ENCODE measurements around the gene GPATCH4. TPM values are rescaled to one million over a fixed set of nuclear protein-coding genes. Genes with fewer than 3 reads are reported as not detected.

The GPATCH4 gene
- total and polyA plus RNA-seq, 8 donors: 9.0 to 24.1 (median 13.2) TPM

DNA sequence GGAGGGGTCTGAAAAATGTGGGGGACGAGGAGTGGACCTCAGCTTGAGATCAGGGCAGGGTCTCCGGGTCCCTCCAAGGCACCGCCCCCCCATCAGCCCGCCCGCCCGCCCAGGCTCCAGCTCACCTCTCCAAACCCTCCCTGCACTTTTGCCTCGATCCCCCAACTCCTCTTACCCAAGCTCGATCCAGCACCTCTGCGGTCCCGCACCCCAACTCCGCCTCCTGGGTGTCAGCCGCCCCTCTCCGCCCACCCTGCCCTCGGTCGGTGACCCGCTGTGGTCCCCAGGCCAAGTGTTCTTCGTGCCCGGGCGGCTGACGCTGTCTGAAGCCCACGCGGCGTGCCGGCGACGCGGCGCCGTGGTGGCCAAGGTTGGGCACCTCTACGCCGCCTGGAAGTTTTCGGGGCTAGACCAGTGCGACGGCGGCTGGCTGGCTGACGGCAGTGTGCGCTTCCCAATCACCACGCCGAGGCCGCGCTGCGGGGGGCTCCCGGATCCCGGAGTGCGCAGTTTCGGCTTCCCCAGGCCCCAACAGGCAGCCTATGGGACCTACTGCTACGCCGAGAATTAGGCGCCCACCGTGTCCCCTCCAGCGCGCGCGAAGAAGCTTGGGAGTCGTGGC is 23.6 kb upstream of the GPATCH4 start:
- peaks cover 21 to 97% (median 62%) of the 10 kb centered on the region in 3 donors for H3K27me3 ChIP-seq
- H3K4me3 ChIP-seq: peak overlapping the region; percentile 34 to 54 (median 36)
- H3K9me3 ChIP-seq: no peaks in the 10 kb centered on the region
- 0 to 5% (median 2%) methylated on average over 7 to 55 of the region's 55 CpGs for WGBS, 5 donors
- TF ChIP-seq POLR2AphosphoS5 (IDR thresholded peaks at IDR 0.05): no peak
- TF ChIP-seq EP300 (IDR thresholded peaks at IDR 0.05): no peak
- TF ChIP-seq, protein P1, sequence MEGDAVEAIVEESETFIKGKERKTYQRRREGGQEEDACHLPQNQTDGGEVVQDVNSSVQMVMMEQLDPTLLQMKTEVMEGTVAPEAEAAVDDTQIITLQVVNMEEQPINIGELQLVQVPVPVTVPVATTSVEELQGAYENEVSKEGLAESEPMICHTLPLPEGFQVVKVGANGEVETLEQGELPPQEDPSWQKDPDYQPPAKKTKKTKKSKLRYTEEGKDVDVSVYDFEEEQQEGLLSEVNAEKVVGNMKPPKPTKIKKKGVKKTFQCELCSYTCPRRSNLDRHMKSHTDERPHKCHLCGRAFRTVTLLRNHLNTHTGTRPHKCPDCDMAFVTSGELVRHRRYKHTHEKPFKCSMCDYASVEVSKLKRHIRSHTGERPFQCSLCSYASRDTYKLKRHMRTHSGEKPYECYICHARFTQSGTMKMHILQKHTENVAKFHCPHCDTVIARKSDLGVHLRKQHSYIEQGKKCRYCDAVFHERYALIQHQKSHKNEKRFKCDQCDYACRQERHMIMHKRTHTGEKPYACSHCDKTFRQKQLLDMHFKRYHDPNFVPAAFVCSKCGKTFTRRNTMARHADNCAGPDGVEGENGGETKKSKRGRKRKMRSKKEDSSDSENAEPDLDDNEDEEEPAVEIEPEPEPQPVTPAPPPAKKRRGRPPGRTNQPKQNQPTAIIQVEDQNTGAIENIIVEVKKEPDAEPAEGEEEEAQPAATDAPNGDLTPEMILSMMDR (IDR thresholded peaks at IDR 0.05): no peak
- TF ChIP-seq POLR2A (IDR thresholded peaks at IDR 0.05): no peak
- H3K4me1 ChIP-seq: peaks cover 23 to 27% (median 26%) of the 10 kb centered on the region in 4 donors
- no peaks in the 10 kb centered on the region for H3K36me3 ChIP-seq
- DNase-seq: peak in 1 of 2 donors; percentile 35
- peak overlapping the region in 1 of 5 donors; percentile 51 for H3K27ac ChIP-seq
- intact Hi-C loops (cut with DNase I; ENCODE audit: low total_unique reads): no loop called here

DNA sequence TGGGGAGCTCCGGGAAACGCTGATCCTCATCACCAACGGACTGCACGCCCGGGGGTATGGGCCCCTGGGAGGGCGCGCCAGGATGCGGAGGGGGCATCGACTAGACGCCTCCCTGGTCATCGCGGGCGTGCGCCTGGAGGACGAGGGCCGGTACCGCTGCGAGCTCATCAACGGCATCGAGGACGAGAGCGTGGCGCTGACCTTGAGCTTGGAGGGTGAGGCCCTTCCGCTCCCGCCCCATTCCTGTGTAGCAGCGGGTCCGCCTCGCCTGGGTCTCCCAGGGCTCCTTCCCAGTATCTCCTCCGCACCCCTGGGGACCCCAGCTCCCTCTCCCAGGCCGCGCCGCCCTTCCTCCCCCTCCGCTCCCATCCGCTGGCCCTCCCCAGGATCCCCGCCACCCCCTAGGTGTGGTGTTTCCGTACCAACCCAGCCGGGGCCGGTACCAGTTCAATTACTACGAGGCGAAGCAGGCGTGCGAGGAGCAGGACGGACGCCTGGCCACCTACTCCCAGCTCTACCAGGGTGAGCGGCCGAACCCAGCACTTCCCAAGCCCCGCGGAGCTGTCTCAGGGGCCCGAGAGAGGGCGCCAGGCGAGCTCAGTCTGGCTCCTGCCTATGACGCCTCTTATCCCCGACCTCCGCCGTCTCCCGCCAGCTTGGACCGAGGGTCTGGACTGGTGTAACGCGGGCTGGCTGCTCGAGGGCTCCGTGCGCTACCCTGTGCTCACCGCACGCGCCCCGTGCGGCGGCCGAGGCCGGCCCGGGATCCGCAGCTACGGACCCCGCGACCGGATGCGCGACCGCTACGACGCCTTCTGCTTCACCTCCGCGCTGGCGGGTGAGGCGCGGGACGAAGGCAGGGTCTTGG is 22.9 kb upstream of the GPATCH4 start:
- intact Hi-C loops (cut with DNase I; ENCODE audit: low total_unique reads): no loop called here
- DNase-seq: peak; percentile 47 to 83
- 1 to 3% (median 2%) methylated on average over 35 to 87 of the region's 87 CpGs for WGBS, 5 donors
- peaks cover 21 to 97% (median 70%) of the 10 kb centered on the region in 3 donors for H3K27me3 ChIP-seq
- no peak for TF ChIP-seq POLR2AphosphoS5 (IDR thresholded peaks at IDR 0.05)
- TF ChIP-seq, protein P1 (IDR thresholded peaks at IDR 0.05): peak in 2 of 7 experiments; percentile 2 to 9
- H3K9me3 ChIP-seq: no peaks in the 10 kb centered on the region
- peak overlapping the region; percentile 34 to 54 (median 36) for H3K4me3 ChIP-seq
- H3K36me3 ChIP-seq: no peaks in the 10 kb centered on the region
- peak overlapping the region in 2 of 5 donors; percentile 3 to 51 for H3K27ac ChIP-seq
- H3K4me1 ChIP-seq: peaks cover 23 to 27% (median 26%) of the 10 kb centered on the region in 4 donors

DNA sequence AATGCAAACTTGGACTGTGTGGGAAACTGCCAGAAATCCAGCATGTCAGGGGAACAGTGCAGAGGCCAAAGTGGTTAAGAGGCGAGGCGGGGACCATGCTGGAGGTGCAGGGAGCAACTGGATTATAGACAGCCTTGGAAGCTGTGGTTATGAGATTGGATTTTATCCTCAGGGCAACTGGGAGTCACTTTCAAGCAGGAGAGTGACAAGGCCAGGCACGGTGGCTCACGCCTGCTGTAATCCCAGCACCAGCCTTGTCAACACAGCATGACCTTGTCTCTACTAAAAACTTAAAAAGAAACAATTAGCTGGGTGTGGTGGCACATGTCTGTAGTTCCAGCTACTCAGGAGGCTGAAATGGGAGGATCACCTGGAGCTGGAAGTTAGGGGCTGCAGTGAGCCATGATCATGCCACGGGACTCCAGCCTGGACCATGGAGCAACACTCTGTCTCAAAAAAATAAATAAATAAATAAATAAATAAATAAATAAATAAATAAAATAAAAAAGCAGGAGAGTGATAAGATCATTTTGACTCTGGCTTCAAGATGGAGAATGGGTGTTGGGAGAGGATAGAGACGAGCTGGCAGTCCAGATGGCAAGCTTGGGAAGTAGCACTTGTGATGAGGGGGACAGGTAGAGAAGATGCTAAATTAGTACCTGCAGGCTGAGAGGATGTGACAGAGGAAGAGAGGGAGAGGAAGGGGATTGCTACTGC is 21.5 kb upstream of the GPATCH4 start:
- peaks cover 21 to 98% (median 68%) of the 10 kb centered on the region in 3 donors for H3K27me3 ChIP-seq

More for the DNA sequence above, 21.5 kb upstream of the GPATCH4 start:
- Histone ChIP-seq H3K36me3 (no peaks in the 10 kb centered on the region), H3K9me3 (no peaks in the 10 kb centered on the region), H3K4me1 (peaks cover 23 to 27% (median 26%) of the 10 kb centered on the region in 4 donors), H3K27ac (no peak overlapping the region), H3K4me3 (no peak overlapping the region)
- peak in 1 of 2 donors; percentile 56 for DNase-seq
- no peak for TF ChIP-seq POLR2AphosphoS5 (IDR thresholded peaks at IDR 0.05)
- TF ChIP-seq POLR2A (IDR thresholded peaks at IDR 0.05): no peak
- TF ChIP-seq, protein P1 (IDR thresholded peaks at IDR 0.05): no peak
- TF ChIP-seq EP300 (IDR thresholded peaks at IDR 0.05): no peak
- 52 to 74% (median 64%) methylated on average over 6 of the region's 6 CpGs for WGBS, 5 donors
- intact Hi-C loops (cut with DNase I; ENCODE audit: low total_unique reads): no loop called here

Measured in stomach (tissue), 9 donors.